ENCODE results near the gene DNER. TPM values are rescaled to one million over a fixed set of nuclear protein-coding genes. Genes with fewer than 3 reads are reported as not detected.

The DNER gene
- total RNA-seq, 4 donors from 2014 or later: 0.41 to 2.6 (median 1.2) TPM

- no peaks in the 10 kb centered on the region for H3K4me1 ChIP-seq
- in situ Hi-C loops (cut with MboI; ENCODE audit: low sequenced_read_pairs in 4 of 4): no loop called here
- DNase-seq (no peak), ATAC-seq (peak in 1 of 2 donors; percentile 36)
- no peak overlapping the region for H3K4me3 ChIP-seq
- no peaks in the 10 kb centered on the region for H3K9me3 ChIP-seq
- no peak for TF ChIP-seq CTCF (IDR thresholded peaks at IDR 0.05 in 4 of 5, conservative IDR thresholded peaks at IDR 0.05 in 1 of 5)
- TF ChIP-seq POLR2A (IDR thresholded peaks at IDR 0.05): no peak
- intact Hi-C loops (cut with DNase I; ENCODE audit: low total_unique reads): no loop called here
- no peaks in the 10 kb centered on the region for H3K36me3 ChIP-seq
- no peaks in the 10 kb centered on the region for H3K27me3 ChIP-seq
- no peak overlapping the region for H3K27ac ChIP-seq
Measured at GRCh38 chr2:229370509-229370908, 343.8 kb downstream of the DNER start.

- Histone ChIP-seq H3K36me3 (no peaks in the 10 kb centered on the region), H3K27ac (no peak overlapping the region), H3K27me3 (no peaks in the 10 kb centered on the region), H3K9me3 (no peaks in the 10 kb centered on the region), H3K4me3 (no peak overlapping the region), H3K4me1 (no peaks in the 10 kb centered on the region)
- in situ Hi-C loops (cut with MboI; ENCODE audit: low sequenced_read_pairs in 4 of 4): no loop called here
- ATAC-seq (no peak), DNase-seq (no peak)
- intact Hi-C loops (cut with DNase I; ENCODE audit: low total_unique reads): no loop called here
- no peak for TF ChIP-seq CTCF (IDR thresholded peaks at IDR 0.05 in 4 of 5, conservative IDR thresholded peaks at IDR 0.05 in 1 of 5)
- no peak for TF ChIP-seq POLR2A (IDR thresholded peaks at IDR 0.05)
Measured at GRCh38 chr2:229363185-229363814, 351.1 kb downstream of the DNER start.

- TF ChIP-seq CTCF (IDR thresholded peaks at IDR 0.05 in 4 of 5, conservative IDR thresholded peaks at IDR 0.05 in 1 of 5): no peak
- no peaks in the 10 kb centered on the region for H3K27me3 ChIP-seq
- no peaks in the 10 kb centered on the region for H3K4me1 ChIP-seq
- ATAC-seq: no peak
- in situ Hi-C loops (cut with MboI; ENCODE audit: low sequenced_read_pairs in 4 of 4) (no loop called here), intact Hi-C loops (cut with DNase I; ENCODE audit: low total_unique reads) (no loop called here)
- DNase-seq: no peak
- no peak overlapping the region for H3K27ac ChIP-seq
- H3K9me3 ChIP-seq: no peaks in the 10 kb centered on the region
- no peaks in the 10 kb centered on the region for H3K36me3 ChIP-seq
- no peak overlapping the region for H3K4me3 ChIP-seq
Measured at GRCh38 chr2:229350883-229351282, 363.5 kb downstream of the DNER start.

GRCh38 chr2:229350117-229350805 is 364.1 kb downstream of the DNER start:
- in situ Hi-C loops (cut with MboI; ENCODE audit: low sequenced_read_pairs in 4 of 4): no loop called here
- Histone ChIP-seq H3K27me3 (no peaks in the 10 kb centered on the region), H3K4me3 (no peak overlapping the region), H3K27ac (no peak overlapping the region), H3K4me1 (no peaks in the 10 kb centered on the region), H3K36me3 (no peaks in the 10 kb centered on the region), H3K9me3 (no peaks in the 10 kb centered on the region)
- TF ChIP-seq CTCF (IDR thresholded peaks at IDR 0.05 in 4 of 5, conservative IDR thresholded peaks at IDR 0.05 in 1 of 5) (no peak), POLR2A (IDR thresholded peaks at IDR 0.05) (no peak)
- intact Hi-C loops (cut with DNase I; ENCODE audit: low total_unique reads): no loop called here
- DNase-seq (no peak), ATAC-seq (no peak)

Measured in gastrocnemius medialis (tissue), 4 donors.